Ovary (tissue), 9 donors: ENCODE results near the gene GCC1. TPM values are rescaled to one million over a fixed set of nuclear protein-coding genes. Genes with fewer than 3 reads are reported as not detected.
"Not testable (repeated sequence)": the region's sequence is repeated elsewhere in the genome, so short reads cannot be mapped to it uniquely, and the experiment has no call there.

Experiments used
- DNase-seq, 5 donors: peaks; one replicate each; pipeline ENCODE4 v3.0.0-alpha.2; 2019 to 2020
- H3K27ac ChIP-seq, 2 donors: fragments of 200-600 bp; one replicate each; pipeline versions ENCODE4 v1.5.1 to v1.8.0; 2019 to 2022
- H3K27me3 ChIP-seq: fragments of 200-600 bp; one replicate; pipeline ENCODE4 v1.8.0; 2022
- H3K36me3 ChIP-seq: fragments of 200-600 bp; sonication (generic); one replicate; pipeline ENCODE4 v1.5.1; 2019
- H3K4me1 ChIP-seq: one replicate; pipeline ENCODE4 v1.8.1; 2013; ENCODE audit warnings: mild to moderate bottlenecking, moderate library complexity; ENCODE audit not compliant: insufficient read depth
- H3K4me3 ChIP-seq: fragments of 200-600 bp; sonication (generic); one replicate; pipeline ENCODE4 v1.5.1; 2017
- H3K9me3 ChIP-seq, 2 donors: fragments of 200-600 bp in 1 of 2; sonication (generic) in 1 of 2; one replicate each; pipeline versions ENCODE4 v1.5.1 to v1.8.1; 2013 to 2019; ENCODE audit warnings: mild to moderate bottlenecking in 1 of 2, moderate library complexity in 1 of 2
- CTCF ChIP-seq, 3 donors: fragments of 450-650 bp in 2 of 3; fragments of 200-600 bp in 1 of 3; IDR thresholded peaks; one replicate each; pipeline versions ENCODE4 v1.5.1 to v1.8.0; 2016 to 2022; ENCODE audit warnings: antibody characterized with exemption in 3 of 3, mild to moderate bottlenecking in 1 of 3
- EP300 ChIP-seq: sonication (generic); formaldehyde crosslinking; IDR thresholded peaks from one replicate; pipeline ENCODE4 v1.6.1; 2017; ENCODE audit warnings: antibody characterized with exemption
- POLR2A ChIP-seq: fragments of 450-650 bp; IDR thresholded peaks from one replicate; pipeline ENCODE4 v1.6.1; 2017; ENCODE audit warnings: antibody characterized with exemption, mild to moderate bottlenecking, moderate library complexity
- WGBS, 3 donors: extraction: QIAGEN DNeasy Blood & Tissue Kit in 1 of 3; methylation state at CpG; one replicate each; pipeline versions ENCODE4 v1.1.5 to v1.1.7; 2013 to 2017; 5-methylcytosine and 5-hydroxymethylcytosine counted together
- intact Hi-C, 4 donors: fragments of 100-400 bp; cut with DNase I; formaldehyde crosslinking; loops; one replicate each; pipeline versions ENCODE4 v1.11.0 to v1.15.1; 2022 to 2023
- polyA plus RNA-seq, 2 donors: library from polyadenylated mRNA; stranded (reverse); fragments of 200-250 nt in 1 of 2; fragments of 350-450 nt in 1 of 2; fragmentation: Illumina TruSeq in 1 of 2; extraction: RNeasy Lipid Tissue Mini Kit (QIAGEN cat#74804) in 1 of 2; gene quantifications; one replicate each; pipeline ENCODE4 v1.2.3, GENCODE V29; 2013 to 2014
- total RNA-seq, 7 donors: library from RNA; depleted of rRNA in 2 of 7; stranded (reverse); fragments of >200 nt in 2 of 7; fragmentation: NEBNext Ultra II Directional in 3 of 7; extraction: Animal tissue kit (Norgen Biotek cat#: 25700) in 3 of 7; gene quantifications; one replicate each; pipeline versions ENCODE4 v1.1.0 to v1.2.4, GENCODE V29; 2016 to 2023
- donor health status: DM: no; HTN: no; CAD: no; lungs with moderate emphysema.
- donor health status: DM: no; HTN: no; CAD: no.
- donor health status: Bipolar disorder and iron deficiency.
- donor health status: DM: yes; HTN: yes; CAD: no.
- donor health status: DM: no; HTN: no; CAD: no.
- donor health status: DM: yes; HTN: yes; CAD: no.

Gene GCC1
- total and polyA plus RNA-seq, 9 donors: 7.8 to 21.1 (median 13.0) TPM

GRCh38 chr7:127578711-127579275 lies 6.6 kb downstream of the GCC1 start:
- WGBS, 3 donors: 67 to 69% (median 68%) methylated on average over 4 of the region's 4 CpGs

GRCh38 chr7:127578036-127578684 lies 7.2 kb downstream of the GCC1 start:
- H3K4me3 ChIP-seq: no peak overlapping the region
- no peaks in the 10 kb centered on the region for H3K27me3 ChIP-seq
- TF ChIP-seq POLR2A (no peak), CTCF (IDR thresholded peaks at IDR 0.05) (no peak), EP300 (no peak)
- no peaks in the 10 kb centered on the region for H3K9me3 ChIP-seq
- peaks cover 5% of the 10 kb centered on the region for H3K4me1 ChIP-seq
- no peak overlapping the region for H3K27ac ChIP-seq
- H3K36me3 ChIP-seq: no peaks in the 10 kb centered on the region
- WGBS, 3 donors: 62 to 70% (median 66%) methylated on average over 5 of the region's 5 CpGs
- no peak for DNase-seq
- intact Hi-C loops: loop anchor here in 1 of 4 donors (5.0 kb wide), 1 partner anchor 626 kb away; no protein-coding TSS in a partner anchor

More at GRCh38 chr7:127578711-127579275, 6.6 kb downstream of the GCC1 start:
- no peak for DNase-seq
- intact Hi-C loops: loop anchor here in 1 of 4 donors (5.0 kb wide), 1 partner anchor 626 kb away; no protein-coding TSS in a partner anchor
- TF ChIP-seq CTCF (IDR thresholded peaks at IDR 0.05) (no peak), POLR2A (no peak), EP300 (no peak)
- H3K9me3 ChIP-seq: no peaks in the 10 kb centered on the region
- peaks cover 6% of the 10 kb centered on the region for H3K4me1 ChIP-seq
- no peaks in the 10 kb centered on the region for H3K36me3 ChIP-seq
- no peak overlapping the region for H3K27ac ChIP-seq
- H3K4me3 ChIP-seq: no peak overlapping the region
- H3K27me3 ChIP-seq: no peaks in the 10 kb centered on the region

DNA sequence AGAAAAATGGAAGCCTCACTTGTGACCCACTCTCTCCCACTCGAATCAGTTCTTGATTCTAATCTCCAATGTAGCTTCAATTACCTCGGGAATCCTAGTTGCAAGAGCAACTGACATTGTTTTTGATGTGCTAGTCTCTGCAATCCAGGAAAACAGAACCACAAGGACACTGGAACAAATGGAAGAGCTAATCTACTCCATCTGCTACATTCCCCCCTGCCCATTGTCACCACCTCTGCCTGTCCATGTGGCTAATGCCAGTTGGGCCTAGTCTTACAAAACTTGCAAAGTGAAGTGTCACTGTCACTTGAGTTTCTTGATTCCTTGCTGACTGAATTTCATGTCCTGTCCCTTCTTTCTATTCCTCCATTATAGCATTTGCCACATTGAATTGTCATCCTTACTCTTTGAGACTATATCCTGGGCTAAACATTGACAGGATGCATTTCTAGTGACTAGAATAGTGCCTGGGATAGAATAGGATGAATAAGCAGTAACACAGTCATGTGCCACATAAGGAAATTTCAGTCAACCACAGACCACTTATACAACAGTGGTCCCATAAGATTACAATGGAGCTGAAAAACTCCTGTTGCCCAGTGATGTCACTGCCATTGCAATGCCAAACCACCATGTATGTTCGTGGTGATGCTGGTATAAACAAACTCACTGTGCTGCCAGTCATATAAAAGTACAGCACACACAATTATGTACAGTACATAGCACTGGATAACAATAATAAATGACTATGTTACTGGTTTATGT lies 13.5 kb downstream of the GCC1 start:
- intact Hi-C loops: no loop called here
- TF ChIP-seq POLR2A (no peak), CTCF (IDR thresholded peaks at IDR 0.05) (no peak), EP300 (no peak)
- no peak overlapping the region for H3K4me3 ChIP-seq
- no peaks in the 10 kb centered on the region for H3K9me3 ChIP-seq
- H3K36me3 ChIP-seq: no peaks in the 10 kb centered on the region
- 66 to 74% (median 72%) methylated on average over 3 of the region's 3 CpGs for WGBS, 3 donors
- no peak overlapping the region for H3K27ac ChIP-seq
- H3K4me1 ChIP-seq: no peaks in the 10 kb centered on the region
- DNase-seq: no peak
- H3K27me3 ChIP-seq: no peaks in the 10 kb centered on the region

GRCh38 chr7:127568034-127568433 lies 17.4 kb downstream of the GCC1 start:
- intact Hi-C loops, DNase-seq, H3K4me1 ChIP-seq: not testable (repeated sequence)

More at GRCh38 chr7:127568034-127568433, 17.4 kb downstream of the GCC1 start:
- 89 to 100% methylated on average over 1 of the region's 3 CpGs; no CpG with 5 or more reads in 1 of the 3 donors for WGBS, 3 donors
- H3K4me3 ChIP-seq, H3K27me3 ChIP-seq, H3K9me3 ChIP-seq, H3K27ac ChIP-seq, H3K36me3 ChIP-seq: not testable (repeated sequence)
